Measurements from ENCODE around the gene PCK1. TPM values are rescaled to one million over a fixed set of nuclear protein-coding genes. Genes with fewer than 3 reads are reported as not detected.

Gene PCK1
- total RNA-seq, 1 donor from 2014 or later = under 0.01 TPM

GRCh38 chr20:57596998-57597939, 36.4 kb downstream of the PCK1 start:
- DNase-seq (ENCODE audit: low spot score in 2 of 2) (peak; percentile 77 to 91), FAIRE-seq (no peak)

- DNase-seq (ENCODE audit: low spot score in 2 of 2) (no peak), FAIRE-seq (no peak)
Measured at GRCh38 chr20:57598060-57598459, 37.1 kb downstream of the PCK1 start.

- FAIRE-seq (no peak), DNase-seq (ENCODE audit: low spot score in 2 of 2) (no peak)
Measured at GRCh38 chr20:57598491-57598890, 37.6 kb downstream of the PCK1 start.

GRCh38 chr20:57600320-57601210, 39.7 kb downstream of the PCK1 start:
- FAIRE-seq (no peak), DNase-seq (ENCODE audit: low spot score in 2 of 2) (no peak)

- DNase-seq (ENCODE audit: low spot score in 2 of 2) (no peak), FAIRE-seq (no peak)
Measured at GRCh38 chr20:57601211-57601570, 40.3 kb downstream of the PCK1 start.

GRCh38 chr20:57601737-57602136, 40.8 kb downstream of the PCK1 start:
- DNase-seq (ENCODE audit: low spot score in 2 of 2) (no peak), FAIRE-seq (no peak)

GRCh38 chr20:57603120-57603519, 42.2 kb downstream of the PCK1 start:
- FAIRE-seq (no peak), DNase-seq (ENCODE audit: low spot score in 2 of 2) (no peak)

- no peak for FAIRE-seq
- DNase-seq (ENCODE audit: low spot score in 2 of 2) = no peak
Measured at GRCh38 chr20:57605045-57605444, 44.1 kb downstream of the PCK1 start.

- FAIRE-seq = no peak
Measured at GRCh38 chr20:57605878-57606277, 45.0 kb downstream of the PCK1 start.

GRCh38 chr20:57608516-57608915, 47.6 kb downstream of the PCK1 start:
- FAIRE-seq (no peak), DNase-seq (ENCODE audit: low spot score in 2 of 2) (no peak)

More at GRCh38 chr20:57605878-57606277, 45.0 kb downstream of the PCK1 start:
- DNase-seq (ENCODE audit: low spot score in 2 of 2) = no peak

- DNase-seq (ENCODE audit: low spot score in 2 of 2) (no peak), FAIRE-seq (no peak)
Measured at GRCh38 chr20:57609086-57609841, 48.4 kb downstream of the PCK1 start.

- FAIRE-seq = no peak
- DNase-seq (ENCODE audit: low spot score in 2 of 2) = no peak
Measured at GRCh38 chr20:57609842-57610167, 48.9 kb downstream of the PCK1 start.

GRCh38 chr20:57610261-57610952, 49.5 kb downstream of the PCK1 start:
- DNase-seq (ENCODE audit: low spot score in 2 of 2) = no peak
- no peak for FAIRE-seq

- DNase-seq (ENCODE audit: low spot score in 2 of 2) (peak in 1 of 2 donors; percentile 51), FAIRE-seq (no peak)
Measured at GRCh38 chr20:57611586-57612311, 50.8 kb downstream of the PCK1 start.

GRCh38 chr20:57612436-57612835, 51.5 kb downstream of the PCK1 start:
- no peak for DNase-seq (ENCODE audit: low spot score in 2 of 2)
- FAIRE-seq = no peak

GRCh38 chr20:57612916-57613315, 52.0 kb downstream of the PCK1 start:
- DNase-seq (ENCODE audit: low spot score in 2 of 2) = no peak
- no peak for FAIRE-seq

GRCh38 chr20:57613481-57613921, 52.6 kb downstream of the PCK1 start:
- DNase-seq (ENCODE audit: low spot score in 2 of 2) = no peak
- FAIRE-seq = no peak

GRCh38 chr20:57614490-57615444, 53.9 kb downstream of the PCK1 start:
- DNase-seq (ENCODE audit: low spot score in 2 of 2) (no peak), FAIRE-seq (no peak)

All from frontal cortex (tissue), 4 donors.